Measurements from ENCODE around the gene NSD1. TPM values are rescaled to one million over a fixed set of nuclear protein-coding genes. Genes with fewer than 3 reads are reported as not detected.

Gene NSD1
- total RNA-seq, 2 donors from 2014 or later: 150 to 190 TPM

GRCh38 chr5:177314376-177315342 is 181.1 kb downstream of the NSD1 start:
- Mint-ChIP-seq H3K4me3 (no peak overlapping the region), H3K4me1 (peaks cover 17% of the 10 kb centered on the region), H3K36me3 (ENCODE audit: low read depth) (peaks cover 9% of the 10 kb centered on the region), H3K27me3 (ENCODE audit: insufficient read depth) (peaks cover 3% of the 10 kb centered on the region), H3K27ac (no peak overlapping the region), H3K9me3 (peaks cover 2% of the 10 kb centered on the region)
- no peak for TF ChIP-seq CTCF (conservative IDR thresholded peaks at IDR 0.05)
- H3K9ac ChIP-seq (ENCODE audit: extremely low read depth, low read length, poor library complexity, severe bottlenecking): no peak overlapping the region
- no peak overlapping the region for H3K27ac ChIP-seq (ENCODE audit: low read depth, low read length)
- 93% methylated on average over 7 to 18 of the region's 18 CpGs for WGBS, 2 experiments (ENCODE audit: insufficient coverage in 1 of 2, insufficient read length in 1 of 2)
- no peak overlapping the region for H3K4me3 ChIP-seq (ENCODE audit: low read length)
- H3K27me3 ChIP-seq (ENCODE audit: control insufficient read depth, insufficient read depth, low read length, poor library complexity, severe bottlenecking): no peaks in the 10 kb centered on the region
- peaks cover 7% of the 10 kb centered on the region for H3K9me3 ChIP-seq (ENCODE audit: control insufficient read depth, low read length)
- no peak for DNase-seq
- no peaks in the 10 kb centered on the region for H3K36me3 ChIP-seq (ENCODE audit: control insufficient read depth, insufficient read depth, low read length)
- H3K4me1 ChIP-seq (ENCODE audit: control insufficient read depth, insufficient read depth, low read length): no peaks in the 10 kb centered on the region

- no peaks in the 10 kb centered on the region for H3K27me3 ChIP-seq (ENCODE audit: control insufficient read depth, insufficient read depth, low read length, poor library complexity, severe bottlenecking)
- peaks cover 2% of the 10 kb centered on the region for H3K9me3 Mint-ChIP-seq
- no peak overlapping the region for H3K27ac Mint-ChIP-seq
- peaks cover 14% of the 10 kb centered on the region for H3K4me1 Mint-ChIP-seq
- H3K9ac ChIP-seq (ENCODE audit: extremely low read depth, low read length, poor library complexity, severe bottlenecking): no peak overlapping the region
- H3K4me3 Mint-ChIP-seq: no peak overlapping the region
- H3K4me3 ChIP-seq (ENCODE audit: low read length): no peak overlapping the region
- H3K9me3 ChIP-seq (ENCODE audit: control insufficient read depth, low read length): peaks cover 9% of the 10 kb centered on the region
- peaks cover 3% of the 10 kb centered on the region for H3K27me3 Mint-ChIP-seq (ENCODE audit: insufficient read depth)
- DNase-seq: no peak
- H3K4me1 ChIP-seq (ENCODE audit: control insufficient read depth, insufficient read depth, low read length): no peaks in the 10 kb centered on the region
- 90 to 98% methylated on average over 4 to 7 of the region's 7 CpGs for WGBS, 2 experiments (ENCODE audit: insufficient coverage in 1 of 2, insufficient read length in 1 of 2)
- no peak for TF ChIP-seq CTCF (conservative IDR thresholded peaks at IDR 0.05)
- no peak overlapping the region for H3K27ac ChIP-seq (ENCODE audit: low read depth, low read length)
- no peaks in the 10 kb centered on the region for H3K36me3 ChIP-seq (ENCODE audit: control insufficient read depth, insufficient read depth, low read length)
- peaks cover 15% of the 10 kb centered on the region for H3K36me3 Mint-ChIP-seq (ENCODE audit: low read depth)
Measured at GRCh38 chr5:177315411-177315810, 181.8 kb downstream of the NSD1 start.

GRCh38 chr5:177316005-177316404 is 182.4 kb downstream of the NSD1 start:
- Mint-ChIP-seq H3K27me3 (ENCODE audit: insufficient read depth) (peaks cover under 1% of the 10 kb centered on the region), H3K27ac (no peak overlapping the region), H3K36me3 (ENCODE audit: low read depth) (peaks cover 16% of the 10 kb centered on the region), H3K4me1 (peaks cover 10% of the 10 kb centered on the region), H3K4me3 (no peak overlapping the region), H3K9me3 (peaks cover 2% of the 10 kb centered on the region)
- TF ChIP-seq CTCF (conservative IDR thresholded peaks at IDR 0.05): no peak
- Histone ChIP-seq H3K9me3 (ENCODE audit: control insufficient read depth, low read length) (peaks cover 9% of the 10 kb centered on the region), H3K9ac (ENCODE audit: extremely low read depth, low read length, poor library complexity, severe bottlenecking) (no peak overlapping the region), H3K27me3 (ENCODE audit: control insufficient read depth, insufficient read depth, low read length, poor library complexity, severe bottlenecking) (no peaks in the 10 kb centered on the region), H3K4me1 (ENCODE audit: control insufficient read depth, insufficient read depth, low read length) (no peaks in the 10 kb centered on the region), H3K4me3 (ENCODE audit: low read length) (no peak overlapping the region), H3K27ac (ENCODE audit: low read depth, low read length) (no peak overlapping the region), H3K36me3 (ENCODE audit: control insufficient read depth, insufficient read depth, low read length) (no peaks in the 10 kb centered on the region)
- DNase-seq: no peak
- 94% methylated on average over 3 of the region's 3 CpGs; no CpG with 5 or more reads in 1 of the 2 experiments for WGBS, 2 experiments (ENCODE audit: insufficient coverage in 1 of 2, insufficient read length in 1 of 2)
